ENCODE data around the gene CCDC15. TPM values are rescaled to one million over a fixed set of nuclear protein-coding genes. Genes with fewer than 3 reads are reported as not detected.

CCDC15 gene
- total RNA-seq, 1 experiment from 2014 or later: 2.8 TPM

GRCh38 chr11:124930799-124931198 is 23.2 kb upstream of the CCDC15 start:
- no peaks in the 10 kb centered on the region for H3K36me3 Mint-ChIP-seq (ENCODE audit: insufficient read depth in 1 of 3, low read depth in 3 of 3)
- peaks cover 17% of the 10 kb centered on the region for H3K27me3 Mint-ChIP-seq (ENCODE audit: low read depth)
- no peak overlapping the region for H2BK5ac ChIP-seq (ENCODE audit: insufficient read length, low read length)

More at GRCh38 chr11:124930799-124931198, 23.2 kb upstream of the CCDC15 start:
- H3K23me2 ChIP-seq (ENCODE audit: insufficient read length, low read depth, low read length, poor library complexity, severe bottlenecking): no peaks in the 10 kb centered on the region
- no peak for TF ChIP-seq CTCF (conservative IDR thresholded peaks at IDR 0.05)
- no peak overlapping the region for H3K27ac ChIP-seq (ENCODE audit: insufficient read length, low read depth, low read length)
- H2BK12ac ChIP-seq (ENCODE audit: insufficient read length, low read depth, low read length): no peak overlapping the region
- H3K23ac ChIP-seq (ENCODE audit: insufficient read length, low read depth, low read length): no peak overlapping the region
- no peak overlapping the region for H4K91ac ChIP-seq (ENCODE audit: insufficient read length, low read depth, low read length)
- Mint-ChIP-seq H3K4me3 (no peak overlapping the region), H3K9me3 (no peaks in the 10 kb centered on the region), H3K27ac (no peak overlapping the region), H3K4me1 (no peaks in the 10 kb centered on the region)
- no peak overlapping the region for H4K8ac ChIP-seq (replicated peaks; ENCODE audit: insufficient read length, low read depth, low read length)
- no CpG with 5 or more reads among the region's 3 CpGs for WGBS (ENCODE audit: extremely low coverage, insufficient read length, low lambda C conversion rate)
- H3K4me1 ChIP-seq (ENCODE audit: insufficient read depth, low read length): no peaks in the 10 kb centered on the region
- no peaks in the 10 kb centered on the region for H3K79me2 ChIP-seq (ENCODE audit: insufficient read depth, low read length)
- H3K56ac ChIP-seq (ENCODE audit: insufficient read length, low read depth, low read length): no peak overlapping the region
- H2BK20ac ChIP-seq (ENCODE audit: low read depth, low read length, poor library complexity, severe bottlenecking): no peak overlapping the region
- H3K9ac ChIP-seq (ENCODE audit: extremely low read depth, insufficient read length, low read length): no peak overlapping the region
- no peak for DNase-seq
- H3K14ac ChIP-seq (ENCODE audit: insufficient read depth, low read length): no peak overlapping the region
- H2BK120ac ChIP-seq (ENCODE audit: low read depth, low read length, poor library complexity, severe bottlenecking): no peak overlapping the region
- no peak overlapping the region for H3K18ac ChIP-seq (ENCODE audit: insufficient read length, low read depth, low read length)
- H2AK5ac ChIP-seq (ENCODE audit: insufficient read length, low read length): no peak overlapping the region
- no peaks in the 10 kb centered on the region for H4K20me1 ChIP-seq (ENCODE audit: control insufficient read depth, insufficient read depth, insufficient read length)
- H3K27me3 ChIP-seq (ENCODE audit: insufficient read depth, low read length): no peaks in the 10 kb centered on the region; the same call in 1 of the 2 replicates
- no peak overlapping the region for H3T11ph ChIP-seq (ENCODE audit: low read length)
- H4K5ac ChIP-seq (ENCODE audit: insufficient read length, low read depth, low read length): no peak overlapping the region
- H2BK15ac ChIP-seq (ENCODE audit: low read depth, low read length): no peak overlapping the region
- no peaks in the 10 kb centered on the region for H3K9me3 ChIP-seq (ENCODE audit: control insufficient read depth, low read depth, low read length)
- no peaks in the 10 kb centered on the region for H3K79me1 ChIP-seq (ENCODE audit: insufficient read depth, low read depth, low read length, poor library complexity, severe bottlenecking)
- H2AFZ ChIP-seq (ENCODE audit: low read length): no peak overlapping the region
- no peak overlapping the region for H3K4ac ChIP-seq (ENCODE audit: low read depth, low read length)
- H3K4me2 ChIP-seq (ENCODE audit: insufficient read depth, insufficient read length, low read length): no peak overlapping the region
